NCI-H774 (cell line): ENCODE data around the gene FUT1.
"Not testable (repeated sequence)": the region's sequence is repeated elsewhere in the genome, so short reads cannot be mapped to it uniquely, and the experiment has no call there.

Experiments used
- DNase-seq: peaks from one replicate; lab custom pipeline; 2025; lab: John Stamatoyannopoulos, UW

Gene FUT1

GRCh38 chr19:48752496-48753365 lies at the start of gene FUT1:
FUT1 (minus strand) TSS chr19:48752641; CDS start chr19:48751281, 1,360 bp downstream.
- peak; percentile 91 for DNase-seq

GRCh38 chr19:48799358-48800300 lies 47.2 kb upstream of the FUT1 start:
- no peak for DNase-seq

GRCh38 chr19:48798937-48799336 lies 46.5 kb upstream of the FUT1 start:
- DNase-seq, result no peak

- DNase-seq, result no peak
Measured at GRCh38 chr19:48797103-48797502, 44.7 kb upstream of the FUT1 start.

GRCh38 chr19:48796298-48797083 lies 44.0 kb upstream of the FUT1 start:
- DNase-seq, result no peak

- no peak for DNase-seq
Measured at GRCh38 chr19:48795685-48796070, 43.2 kb upstream of the FUT1 start.

GRCh38 chr19:48795055-48795684 lies 42.7 kb upstream of the FUT1 start:
- DNase-seq, result peak; percentile 43

- DNase-seq, result no peak
Measured at GRCh38 chr19:48794291-48794690, 41.9 kb upstream of the FUT1 start.

GRCh38 chr19:48793271-48793670 lies 40.8 kb upstream of the FUT1 start:
- no peak for DNase-seq

- not testable (repeated sequence) for DNase-seq
Measured at GRCh38 chr19:48787331-48787730, 34.9 kb upstream of the FUT1 start.

GRCh38 chr19:48786422-48786821 lies 34.0 kb upstream of the FUT1 start:
- not testable (repeated sequence) for DNase-seq

GRCh38 chr19:48784527-48784926 lies 32.1 kb upstream of the FUT1 start:
- peak; percentile 34 for DNase-seq

- DNase-seq, result no peak
Measured at GRCh38 chr19:48780631-48781391, 28.4 kb upstream of the FUT1 start.

GRCh38 chr19:48779636-48780035 lies 27.2 kb upstream of the FUT1 start:
- peak; percentile 9 for DNase-seq

- no peak for DNase-seq
Measured at GRCh38 chr19:48777720-48778119, 25.3 kb upstream of the FUT1 start.

GRCh38 chr19:48777139-48777538 lies 24.7 kb upstream of the FUT1 start:
- DNase-seq, result no peak

GRCh38 chr19:48772503-48772953 lies 20.1 kb upstream of the FUT1 start:
- DNase-seq, result no peak

- DNase-seq, result no peak
Measured at GRCh38 chr19:48770734-48771472, 18.5 kb upstream of the FUT1 start.

GRCh38 chr19:48770266-48770665 lies 17.8 kb upstream of the FUT1 start:
- no peak for DNase-seq
